ENCODE results near the gene NAT10.
A peak's percentile ranks its signal among the peaks of the same experiment; 100 is the strongest.
"Not testable (repeated sequence)": the region's sequence is repeated elsewhere in the genome, so short reads cannot be mapped to it uniquely, and the experiment has no call there.

NAT10 gene

GRCh38 chr11:34169686-34170085 is 64.3 kb downstream of the NAT10 start:
- H3K4me1 ChIP-seq (ENCODE audit: control insufficient read depth, insufficient read depth, low read length) = peaks cover 3% of the 10 kb centered on the region; the same call in 1 of the 2 replicates
- H3K9ac ChIP-seq (ENCODE audit: low read length) = no peak overlapping the region
- 0 out of 2 replicates have a peak, but pooled peaks cover 4% of the 10 kb centered on the region for H3K36me3 ChIP-seq (ENCODE audit: control insufficient read depth, insufficient read depth, low read length)
- no peak overlapping the region for H3K4me3 ChIP-seq (ENCODE audit: low read depth, low read length)
- no peaks in the 10 kb centered on the region for H3K9me3 ChIP-seq (ENCODE audit: control insufficient read depth, insufficient read depth, low read depth, low read length)
- H3K27me3 ChIP-seq (ENCODE audit: control insufficient read depth, insufficient read depth, low read length) = 0 out of 2 replicates have a peak, but pooled peaks cover 4% of the 10 kb centered on the region
- H3K27ac ChIP-seq (ENCODE audit: low read depth, low read length) = no peak overlapping the region

GRCh38 chr11:34173050-34173449 is 67.6 kb downstream of the NAT10 start:
- peaks cover 5% of the 10 kb centered on the region; the same call in 1 of the 2 replicates for H3K4me1 ChIP-seq (ENCODE audit: control insufficient read depth, insufficient read depth, low read length)
- H3K36me3 ChIP-seq (ENCODE audit: control insufficient read depth, insufficient read depth, low read length) = 0 out of 2 replicates have a peak, but pooled peaks cover 3% of the 10 kb centered on the region
- no peak overlapping the region for H3K27ac ChIP-seq (ENCODE audit: low read depth, low read length)
- no peak overlapping the region for H3K4me3 ChIP-seq (ENCODE audit: low read depth, low read length)
- 0 out of 2 replicates have a peak, but pooled peaks cover 6% of the 10 kb centered on the region for H3K27me3 ChIP-seq (ENCODE audit: control insufficient read depth, insufficient read depth, low read length)
- H3K9ac ChIP-seq (ENCODE audit: low read length) = no peak overlapping the region
- no peaks in the 10 kb centered on the region for H3K9me3 ChIP-seq (ENCODE audit: control insufficient read depth, insufficient read depth, low read depth, low read length)

GRCh38 chr11:34174412-34175041 is 69.1 kb downstream of the NAT10 start:
- no peak overlapping the region for H3K27ac ChIP-seq (ENCODE audit: low read depth, low read length)
- H3K9ac ChIP-seq (ENCODE audit: low read length) = peak overlapping the region; percentile 44
- H3K4me1 ChIP-seq (ENCODE audit: control insufficient read depth, insufficient read depth, low read length) = peaks cover 5% of the 10 kb centered on the region; the same call in 1 of the 2 replicates
- no peaks in the 10 kb centered on the region for H3K9me3 ChIP-seq (ENCODE audit: control insufficient read depth, insufficient read depth, low read depth, low read length)
- 0 out of 2 replicates have a peak, but pooled peaks cover 6% of the 10 kb centered on the region for H3K27me3 ChIP-seq (ENCODE audit: control insufficient read depth, insufficient read depth, low read length)
- H3K36me3 ChIP-seq (ENCODE audit: control insufficient read depth, insufficient read depth, low read length) = no peaks in the 10 kb centered on the region
- H3K4me3 ChIP-seq (ENCODE audit: low read depth, low read length) = peak overlapping the region; percentile 57

- H3K4me1 ChIP-seq (ENCODE audit: control insufficient read depth, insufficient read depth, low read length) = peaks cover 5% of the 10 kb centered on the region; the same call in 1 of the 2 replicates
- H3K27ac ChIP-seq (ENCODE audit: low read depth, low read length) = no peak overlapping the region
- H3K4me3 ChIP-seq (ENCODE audit: low read depth, low read length) = no peak overlapping the region
- no peaks in the 10 kb centered on the region for H3K9me3 ChIP-seq (ENCODE audit: control insufficient read depth, insufficient read depth, low read depth, low read length)
- no peaks in the 10 kb centered on the region for H3K36me3 ChIP-seq (ENCODE audit: control insufficient read depth, insufficient read depth, low read length)
- H3K27me3 ChIP-seq (ENCODE audit: control insufficient read depth, insufficient read depth, low read length) = 0 out of 2 replicates have a peak, but pooled peaks cover 6% of the 10 kb centered on the region
- no peak overlapping the region for H3K9ac ChIP-seq (ENCODE audit: low read length)
Measured at GRCh38 chr11:34175284-34176019, 70.0 kb downstream of the NAT10 start.

GRCh38 chr11:34176751-34177209 is 71.4 kb downstream of the NAT10 start:
- no peak overlapping the region for H3K27ac ChIP-seq (ENCODE audit: low read depth, low read length)

GRCh38 chr11:34178209-34178821 is 72.9 kb downstream of the NAT10 start:
- Histone ChIP-seq H3K4me3 (ENCODE audit: low read depth, low read length) (no peak overlapping the region), H3K27ac (ENCODE audit: low read depth, low read length) (no peak overlapping the region), H3K9ac (ENCODE audit: low read length) (no peak overlapping the region), H3K27me3 (ENCODE audit: control insufficient read depth, insufficient read depth, low read length) (0 out of 2 replicates have a peak, but pooled peaks cover 6% of the 10 kb centered on the region), H3K4me1 (ENCODE audit: control insufficient read depth, insufficient read depth, low read length) (peaks cover 5% of the 10 kb centered on the region; the same call in 1 of the 2 replicates), H3K36me3 (ENCODE audit: control insufficient read depth, insufficient read depth, low read length) (no peaks in the 10 kb centered on the region), H3K9me3 (ENCODE audit: control insufficient read depth, insufficient read depth, low read depth, low read length) (no peaks in the 10 kb centered on the region)

More at GRCh38 chr11:34176751-34177209, 71.4 kb downstream of the NAT10 start:
- H3K4me1 ChIP-seq (ENCODE audit: control insufficient read depth, insufficient read depth, low read length) = peaks cover 5% of the 10 kb centered on the region; the same call in 1 of the 2 replicates
- no peak overlapping the region for H3K9ac ChIP-seq (ENCODE audit: low read length)
- H3K27me3 ChIP-seq (ENCODE audit: control insufficient read depth, insufficient read depth, low read length) = 0 out of 2 replicates have a peak, but pooled peaks cover 6% of the 10 kb centered on the region
- no peaks in the 10 kb centered on the region for H3K9me3 ChIP-seq (ENCODE audit: control insufficient read depth, insufficient read depth, low read depth, low read length)
- no peak overlapping the region for H3K4me3 ChIP-seq (ENCODE audit: low read depth, low read length)
- H3K36me3 ChIP-seq (ENCODE audit: control insufficient read depth, insufficient read depth, low read length) = no peaks in the 10 kb centered on the region

GRCh38 chr11:34179026-34179675 is 73.7 kb downstream of the NAT10 start:
- no peak overlapping the region for H3K27ac ChIP-seq (ENCODE audit: low read depth, low read length)
- H3K36me3 ChIP-seq (ENCODE audit: control insufficient read depth, insufficient read depth, low read length) = no peaks in the 10 kb centered on the region
- no peak overlapping the region for H3K9ac ChIP-seq (ENCODE audit: low read length)
- H3K4me1 ChIP-seq (ENCODE audit: control insufficient read depth, insufficient read depth, low read length) = peaks cover 5% of the 10 kb centered on the region; the same call in 1 of the 2 replicates
- no peaks in the 10 kb centered on the region for H3K9me3 ChIP-seq (ENCODE audit: control insufficient read depth, insufficient read depth, low read depth, low read length)
- H3K27me3 ChIP-seq (ENCODE audit: control insufficient read depth, insufficient read depth, low read length) = 0 out of 2 replicates have a peak, but pooled peaks cover 2% of the 10 kb centered on the region
- H3K4me3 ChIP-seq (ENCODE audit: low read depth, low read length) = no peak overlapping the region

GRCh38 chr11:34180040-34180813 is 74.8 kb downstream of the NAT10 start:
- Histone ChIP-seq H3K4me3 (ENCODE audit: low read depth, low read length) (no peak overlapping the region), H3K9ac (ENCODE audit: low read length) (no peak overlapping the region), H3K27ac (ENCODE audit: low read depth, low read length) (no peak overlapping the region), H3K36me3 (ENCODE audit: control insufficient read depth, insufficient read depth, low read length) (no peaks in the 10 kb centered on the region), H3K4me1 (ENCODE audit: control insufficient read depth, insufficient read depth, low read length) (no peaks in the 10 kb centered on the region), H3K27me3 (ENCODE audit: control insufficient read depth, insufficient read depth, low read length) (no peaks in the 10 kb centered on the region), H3K9me3 (ENCODE audit: control insufficient read depth, insufficient read depth, low read depth, low read length) (no peaks in the 10 kb centered on the region)

GRCh38 chr11:34180814-34181165 is 75.4 kb downstream of the NAT10 start:
- not testable (repeated sequence) for H3K27ac ChIP-seq (ENCODE audit: low read depth, low read length); H3K36me3 ChIP-seq (ENCODE audit: control insufficient read depth, insufficient read depth, low read length); H3K4me1 ChIP-seq (ENCODE audit: control insufficient read depth, insufficient read depth, low read length); H3K9me3 ChIP-seq (ENCODE audit: control insufficient read depth, insufficient read depth, low read depth, low read length); H3K27me3 ChIP-seq (ENCODE audit: control insufficient read depth, insufficient read depth, low read length); H3K9ac ChIP-seq (ENCODE audit: low read length); H3K4me3 ChIP-seq (ENCODE audit: low read depth, low read length)

- Histone ChIP-seq H3K27ac (ENCODE audit: low read depth, low read length) (no peak overlapping the region), H3K9ac (ENCODE audit: low read length) (no peak overlapping the region), H3K27me3 (ENCODE audit: control insufficient read depth, insufficient read depth, low read length) (no peaks in the 10 kb centered on the region), H3K9me3 (ENCODE audit: control insufficient read depth, insufficient read depth, low read depth, low read length) (no peaks in the 10 kb centered on the region), H3K36me3 (ENCODE audit: control insufficient read depth, insufficient read depth, low read length) (no peaks in the 10 kb centered on the region), H3K4me1 (ENCODE audit: control insufficient read depth, insufficient read depth, low read length) (peaks cover 8% of the 10 kb centered on the region), H3K4me3 (ENCODE audit: low read depth, low read length) (no peak overlapping the region)
Measured at GRCh38 chr11:34181251-34181650, 75.8 kb downstream of the NAT10 start.

All from HUES6 (cell line).